PC-9 (cell line): ENCODE data around the gene WIPF1. TPM values are rescaled to one million over a fixed set of nuclear protein-coding genes. Genes with fewer than 3 reads are reported as not detected.

Experiments
- BruUV-seq: library from RNA; stranded (reverse); fragments of 400-500 nt; replicated peaks from 2 replicates; lab custom pipeline; 2021; lab: Mats Ljungman, UMichigan
- CTCF ChIA-PET: fragments of 300-600 bp; sonication (Branson Sonifier 250); formaldehyde crosslinking; loops from one replicate; lab custom pipeline; 2022; ENCODE audit warnings: antibody characterized with exemption; lab: Charles Lee
- POLR2A ChIA-PET: fragments of 300-600 bp; sonication (Branson Sonifier 250); formaldehyde crosslinking; loops from one replicate; lab custom pipeline; 2022; ENCODE audit warnings: antibody characterized with exemption; ENCODE audit not compliant: unreplicated experiment; lab: Charles Lee
- DNase-seq, 2 experiments: peaks; one replicate each; pipeline versions ENCODE4 v3.0.0 to v3.0.0-alpha.2; 2015 to 2022; ENCODE audit warnings: mixed read lengths in 1 of 2
- H2AFZ ChIP-seq: fragments of 200-600 bp; sonication (generic); 2 replicates; pipeline ENCODE4 v1.8.1; 2017; ENCODE audit warnings: antibody characterized with exemption
- H3F3A ChIP-seq: fragments of 200-600 bp; sonication (generic); 2 replicates; pipeline ENCODE4 v1.8.1; 2017; ENCODE audit warnings: antibody characterized with exemption, mild to moderate bottlenecking, low read depth; ENCODE audit not compliant: insufficient read depth
- H3K27ac ChIP-seq: fragments of 200-600 bp; sonication (generic); 2 replicates; pipeline ENCODE4 v1.6.1; 2016; ENCODE audit warnings: mixed run types
- H3K27me3 ChIP-seq: fragments of 200-600 bp; sonication (generic); 2 replicates; pipeline ENCODE4 v1.6.1; 2016; ENCODE audit warnings: low read depth, mixed run types; ENCODE audit not compliant: insufficient read depth
- H3K36me3 ChIP-seq: fragments of 200-600 bp; sonication (generic); 2 replicates; pipeline ENCODE4 v1.6.1; 2016; ENCODE audit warnings: low read depth, mixed run types
- H3K4me1 ChIP-seq: fragments of 200-600 bp; sonication (generic); replicated peaks from 2 replicates; pipeline ENCODE4 v1.6.1; 2016; ENCODE audit warnings: mixed run types; ENCODE audit not compliant: insufficient read depth
- H3K4me2 ChIP-seq: fragments of 200-600 bp; sonication (generic); 2 replicates; pipeline ENCODE4 v1.6.1; 2017; ENCODE audit warnings: mixed run types
- H3K4me3 ChIP-seq: fragments of 200-600 bp; sonication (generic); 2 replicates; pipeline ENCODE4 v1.6.1; 2016; ENCODE audit warnings: mixed run types
- H3K79me2 ChIP-seq: fragments of 200-600 bp; sonication (generic); 2 replicates; pipeline ENCODE4 v1.6.1; 2017; ENCODE audit warnings: low read depth, mixed run types
- H3K9me2 ChIP-seq: fragments of 200-600 bp; sonication (generic); 2 replicates; pipeline ENCODE4 v1.8.1; 2017; ENCODE audit warnings: mild to moderate bottlenecking; ENCODE audit not compliant: insufficient read depth
- H3K9me3 ChIP-seq: fragments of 200-600 bp; sonication (generic); 2 replicates; pipeline ENCODE4 v1.8.1; 2016; ENCODE audit warnings: low read depth; ENCODE audit not compliant: insufficient read depth
- H4K20me1 ChIP-seq: fragments of 200-600 bp; sonication (generic); 2 replicates; pipeline ENCODE4 v1.8.1; 2017; ENCODE audit not compliant: insufficient read depth
- CTCF ChIP-seq: fragments of 200-600 bp; sonication (generic); conservative IDR thresholded peaks from 2 replicates; pipeline ENCODE4 v1.6.1; 2017; ENCODE audit warnings: mixed run types, antibody characterized with exemption, mild to moderate bottlenecking, moderate library complexity
- EZH2 ChIP-seq: fragments of 200-600 bp; sonication (generic); IDR thresholded peaks from 2 replicates; pipeline ENCODE4 v1.8.0; 2017; ENCODE audit warnings: antibody characterized with exemption, low read depth
- intact Hi-C: fragments of 100-400 bp; cut with micrococcal nuclease; formaldehyde crosslinking; loops from one replicate; pipeline ENCODE4 v1.10.0; 2022; ENCODE audit not compliant: unreplicated experiment
- total RNA-seq: library from RNA; stranded (reverse); gene quantifications from 2 replicates; pipeline ENCODE4 v1.2.3, GENCODE V29; 2021

Gene WIPF1
- total RNA-seq, 1 experiment from 2014 or later = 0.46 TPM

DNA sequence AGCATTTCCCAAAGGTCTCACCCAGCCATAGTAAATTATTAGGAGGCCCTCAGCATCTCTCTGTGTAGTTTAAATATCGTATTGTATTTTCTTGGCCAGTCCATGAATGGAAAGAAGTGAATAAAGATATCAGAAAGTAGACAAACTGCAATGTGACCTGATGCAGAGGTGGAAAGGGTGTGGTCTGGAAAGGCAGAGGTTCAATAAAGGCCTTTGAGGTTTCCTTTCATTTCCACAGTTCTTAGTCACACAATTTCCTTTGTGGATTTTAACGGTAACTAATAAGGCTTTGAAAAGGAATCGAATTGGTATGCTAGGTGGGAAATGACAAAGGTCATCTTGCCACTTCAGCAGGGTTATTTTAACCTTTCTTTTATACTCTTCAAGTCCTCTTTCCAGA lies 20.1 kb upstream of the WIPF1 start:
- POLR2A ChIA-PET = no interaction called here
- TF ChIP-seq CTCF (no peak), EZH2 (no peak)
- H3K9me2 ChIP-seq = no peaks in the 10 kb centered on the region
- H3K9me3 ChIP-seq = peaks cover 5% of the 10 kb centered on the region
- no peak overlapping the region for H3K4me2 ChIP-seq
- H3K27ac ChIP-seq = no peak overlapping the region
- H3K4me1 ChIP-seq = peaks cover 22% of the 10 kb centered on the region
- H2AFZ ChIP-seq = no peak overlapping the region
- H3K27me3 ChIP-seq = no peaks in the 10 kb centered on the region
- no peak for DNase-seq
- no peaks in the 10 kb centered on the region for H4K20me1 ChIP-seq
- H3K4me3 ChIP-seq = no peak overlapping the region
- H3K79me2 ChIP-seq = no peaks in the 10 kb centered on the region
- peaks cover 8% of the 10 kb centered on the region; the same call in 1 of the 2 replicates for H3F3A ChIP-seq
- intact Hi-C loops = no loop called here
- CTCF ChIA-PET = no interaction called here
- no peaks in the 10 kb centered on the region for H3K36me3 ChIP-seq
- no TSS peak for BruUV-seq

DNA sequence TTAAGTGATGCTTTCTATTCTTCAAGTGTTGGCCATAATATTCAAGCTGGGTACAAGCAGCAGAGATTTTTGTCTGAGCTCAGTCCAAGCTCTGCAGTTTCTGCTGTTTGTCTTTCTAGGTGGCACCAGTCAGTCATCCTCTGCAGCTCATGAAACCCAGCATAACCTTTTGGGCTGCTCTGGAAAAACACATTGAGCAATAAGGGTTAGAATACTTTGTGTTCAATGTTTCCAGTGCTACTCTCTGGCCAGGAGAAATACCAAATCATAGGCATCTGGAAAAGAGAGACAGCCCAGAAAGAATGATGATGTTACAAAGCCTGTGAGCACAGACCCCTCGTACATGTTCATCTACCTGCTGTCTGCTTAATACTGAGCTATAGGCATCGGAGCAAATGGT lies 19.5 kb upstream of the WIPF1 start:
- BruUV-seq = no TSS peak
- H3F3A ChIP-seq = peaks cover 8% of the 10 kb centered on the region; the same call in 1 of the 2 replicates
- H3K4me3 ChIP-seq = no peak overlapping the region
- H4K20me1 ChIP-seq = no peaks in the 10 kb centered on the region
- H3K79me2 ChIP-seq = no peaks in the 10 kb centered on the region
- DNase-seq = no peak
- intact Hi-C loops = no loop called here
- H2AFZ ChIP-seq = no peak overlapping the region
- peaks cover 5% of the 10 kb centered on the region for H3K9me3 ChIP-seq
- H3K4me2 ChIP-seq = no peak overlapping the region
- H3K36me3 ChIP-seq = no peaks in the 10 kb centered on the region
- CTCF ChIA-PET = no interaction called here
- H3K27me3 ChIP-seq = no peaks in the 10 kb centered on the region
- peaks cover 22% of the 10 kb centered on the region for H3K4me1 ChIP-seq
- no peak for TF ChIP-seq EZH2
- TF ChIP-seq CTCF = no peak
- no peak overlapping the region for H3K27ac ChIP-seq
- H3K9me2 ChIP-seq = no peaks in the 10 kb centered on the region
- POLR2A ChIA-PET = no interaction called here

DNA sequence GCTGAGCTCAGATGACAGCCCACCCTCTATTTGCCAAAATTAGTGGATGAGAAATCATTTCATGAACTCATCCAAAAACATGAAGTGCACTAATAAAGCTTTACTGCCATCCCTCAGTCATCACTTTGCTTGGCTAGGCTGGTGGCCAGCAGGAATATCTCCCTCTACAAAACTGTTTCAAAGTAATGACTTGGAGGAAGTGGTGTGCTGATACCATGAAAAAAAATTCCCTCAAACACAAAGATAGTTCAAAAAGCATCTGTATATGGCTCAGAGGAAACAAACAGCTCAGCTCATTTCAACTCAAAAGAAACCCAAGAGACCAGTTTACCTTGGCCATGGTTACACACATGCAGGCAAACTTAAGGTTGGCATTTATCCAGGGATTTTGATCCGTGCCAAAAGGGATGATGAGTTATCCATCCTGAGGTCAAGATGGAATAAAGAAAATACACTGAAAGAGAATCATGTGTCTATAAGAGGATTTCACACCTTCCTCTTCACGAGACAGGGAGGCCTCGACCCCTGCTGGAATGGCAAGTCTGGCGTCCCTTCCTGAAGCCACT lies 18.4 kb upstream of the WIPF1 start:
- TF ChIP-seq EZH2 = no peak
- no peak for TF ChIP-seq CTCF
- Histone ChIP-seq H4K20me1 (no peaks in the 10 kb centered on the region), H3K79me2 (no peaks in the 10 kb centered on the region), H3K27ac (no peak overlapping the region), H3K4me1 (peaks cover 22% of the 10 kb centered on the region), H2AFZ (no peak overlapping the region), H3F3A (peaks cover 8% of the 10 kb centered on the region; the same call in 1 of the 2 replicates), H3K4me2 (no peak overlapping the region), H3K4me3 (no peak overlapping the region), H3K9me2 (no peaks in the 10 kb centered on the region), H3K36me3 (no peaks in the 10 kb centered on the region), H3K27me3 (no peaks in the 10 kb centered on the region), H3K9me3 (peaks cover 5% of the 10 kb centered on the region)
- CTCF ChIA-PET = no interaction called here
- no TSS peak for BruUV-seq
- POLR2A ChIA-PET = no interaction called here
- no peak for DNase-seq
- intact Hi-C loops = no loop called here
